Pancreas (tissue), 10 donors: ENCODE results near the gene CASP14. TPM values are rescaled to one million over a fixed set of nuclear protein-coding genes. Genes with fewer than 3 reads are reported as not detected.

Source experiments
- ATAC-seq, 4 donors: fragments of 200-7000 bp; cut with Tn5 transposase; one replicate each; pipeline versions ENCODE4 v1.8.0 to v1.9.1; 2020; ENCODE audit warnings: mild to moderate bottlenecking in 4 of 4, moderate library complexity in 4 of 4
- DNase-seq, 6 donors: peaks; one replicate each; pipeline ENCODE4 v3.0.0-alpha.2; 2020
- FAIRE-seq: peaks from 2 replicates; lab custom pipeline; 2012; peaks lifted over from hg19 to GRCh38; lab: Jason Lieb, UNC
- H3K27ac ChIP-seq, 4 donors: fragments of 200-600 bp; sonication (generic); 1 replicate in 3 of 4; 2 replicates in 1 of 4; pipeline versions ENCODE4 v1.5.0 to v1.8.0; 2020
- H3K27me3 ChIP-seq, 4 donors: fragments of 200-600 bp; one replicate each; pipeline ENCODE4 v1.8.0; 2021
- H3K36me3 ChIP-seq, 3 donors: fragments of 200-600 bp; sonication (generic) in 1 of 3; one replicate each; pipeline versions ENCODE4 v1.5.0 to v1.8.0; 2020 to 2021
- H3K4me1 ChIP-seq, 3 donors: fragments of 200-600 bp; one replicate each; pipeline ENCODE4 v1.8.0; 2021
- H3K4me3 ChIP-seq, 4 donors: fragments of 200-600 bp; sonication (generic) in 2 of 4; one replicate each; pipeline versions ENCODE4 v1.5.0 to v1.8.0; 2020 to 2021
- H3K9me3 ChIP-seq, 4 donors: fragments of 200-600 bp; one replicate each; pipeline ENCODE4 v1.8.0; 2021
- WGBS, 2 donors: extraction: QIAGEN DNeasy Blood & Tissue Kit; methylation state at CpG; one replicate each; pipeline ENCODE4 v1.1.7; 2013; 5-methylcytosine and 5-hydroxymethylcytosine counted together
- intact Hi-C, 3 donors: fragments of 100-400 bp; cut with DNase I; formaldehyde crosslinking; loops; one replicate each; pipeline versions ENCODE4 v1.11.1 to v1.14.2; 2022
- polyA plus RNA-seq, 2 donors: library from polyadenylated mRNA; stranded (reverse); fragments of 200-250 nt; gene quantifications; one replicate each; pipeline ENCODE4 v1.2.3, GENCODE V29; 2013
- total RNA-seq, 6 donors: library from RNA; stranded (reverse); fragmentation: NEBNext Ultra II Directional in 4 of 6; extraction: Animal tissue kit (Norgen Biotek cat#: 25700) in 4 of 6; gene quantifications; one replicate each; pipeline versions ENCODE4 v1.2.1 to v1.2.4, GENCODE V29; 2021 to 2023
- TF ChIP-seq, protein P1 (sequence below), 4 donors: fragments of 200-600 bp; sonication (generic) in 3 of 4; IDR thresholded peaks; one replicate each; pipeline versions ENCODE4 v1.5.0 to v1.8.0; 2021; ENCODE audit warnings: antibody characterized with exemption in 4 of 4
- donor health status: healthy with polysubstance abuse.
- donor health status: DM: no; HTN: no; CAD: no; lungs with moderate emphysema.
- donor health status: DM: no; HTN: no; CAD: no.
- donor health status: control.
- donor health status: control.
- donor health status: Bipolar disorder and iron deficiency.
- donor health status: DM: yes; HTN: yes; CAD: no.
- donor health status: DM: no; HTN: no; CAD: no.
- donor health status: DM: no; HTN: no; CAD: no.
- donor health status: DM: yes; HTN: yes; CAD: no.

Gene CASP14, protein sequence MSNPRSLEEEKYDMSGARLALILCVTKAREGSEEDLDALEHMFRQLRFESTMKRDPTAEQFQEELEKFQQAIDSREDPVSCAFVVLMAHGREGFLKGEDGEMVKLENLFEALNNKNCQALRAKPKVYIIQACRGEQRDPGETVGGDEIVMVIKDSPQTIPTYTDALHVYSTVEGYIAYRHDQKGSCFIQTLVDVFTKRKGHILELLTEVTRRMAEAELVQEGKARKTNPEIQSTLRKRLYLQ
- total RNA-seq (under 1 TPM in 3 of 6 donors, not detected in 3; 0.14 to 0.25 (median 0.14) TPM), polyA plus RNA-seq (under 1 TPM; 0.04 to 0.73 TPM)

DNA sequence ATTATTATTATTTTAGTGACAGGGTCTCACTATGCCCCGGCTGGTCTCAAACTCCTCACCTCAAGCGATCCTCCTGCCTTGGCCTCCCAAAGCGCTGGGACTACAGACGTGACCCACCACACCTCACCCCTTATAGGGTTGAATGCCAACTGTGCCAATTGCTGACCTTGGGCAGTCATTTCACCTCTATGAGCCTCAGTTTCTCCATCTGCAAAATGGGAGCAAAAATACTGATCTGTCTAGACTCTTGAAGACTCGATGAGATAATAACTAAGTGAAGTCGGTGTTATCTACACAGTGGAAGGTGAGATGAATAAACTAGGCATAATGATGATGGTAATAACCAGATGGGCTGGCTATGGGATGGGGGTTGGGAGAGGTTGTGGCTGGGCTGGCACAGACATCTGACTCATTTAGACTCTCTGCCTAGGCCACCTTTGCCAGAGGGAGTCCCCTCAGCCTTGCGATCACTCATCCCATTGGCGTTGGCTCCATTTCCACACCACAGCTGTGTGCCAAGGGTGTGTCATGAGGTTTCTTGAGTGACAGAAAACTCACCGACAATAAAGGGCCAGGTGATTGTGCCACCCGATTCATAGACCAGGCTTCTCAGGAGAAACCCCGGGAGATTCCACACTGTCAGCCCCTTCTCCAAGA is at the start of gene CASP14:
Gene CASP14, plus strand, starts transcription at position 596 of the 657 bp plus-strand sequence. CDS start 2,772 bp downstream, outside the sequence.
- peak in 3 of 4 donors; percentile 44 to 46 (median 44) for ATAC-seq
- Histone ChIP-seq H3K4me3 (no peak within 1 kb of the TSS), H3K36me3 (no peaks in the 10 kb centered on the region), H3K4me1 (no peaks in the 10 kb centered on the region), H3K27ac (no peak within 1 kb of the TSS), H3K27me3 (no peaks in the 10 kb centered on the region), H3K9me3 (no peaks in the 10 kb centered on the region)
- FAIRE-seq, result no peak
- 63 to 66% methylated on average over 11 of the region's 11 CpGs for WGBS, 2 donors
- intact Hi-C loops, result no loop called here
- TF ChIP-seq, protein P1, sequence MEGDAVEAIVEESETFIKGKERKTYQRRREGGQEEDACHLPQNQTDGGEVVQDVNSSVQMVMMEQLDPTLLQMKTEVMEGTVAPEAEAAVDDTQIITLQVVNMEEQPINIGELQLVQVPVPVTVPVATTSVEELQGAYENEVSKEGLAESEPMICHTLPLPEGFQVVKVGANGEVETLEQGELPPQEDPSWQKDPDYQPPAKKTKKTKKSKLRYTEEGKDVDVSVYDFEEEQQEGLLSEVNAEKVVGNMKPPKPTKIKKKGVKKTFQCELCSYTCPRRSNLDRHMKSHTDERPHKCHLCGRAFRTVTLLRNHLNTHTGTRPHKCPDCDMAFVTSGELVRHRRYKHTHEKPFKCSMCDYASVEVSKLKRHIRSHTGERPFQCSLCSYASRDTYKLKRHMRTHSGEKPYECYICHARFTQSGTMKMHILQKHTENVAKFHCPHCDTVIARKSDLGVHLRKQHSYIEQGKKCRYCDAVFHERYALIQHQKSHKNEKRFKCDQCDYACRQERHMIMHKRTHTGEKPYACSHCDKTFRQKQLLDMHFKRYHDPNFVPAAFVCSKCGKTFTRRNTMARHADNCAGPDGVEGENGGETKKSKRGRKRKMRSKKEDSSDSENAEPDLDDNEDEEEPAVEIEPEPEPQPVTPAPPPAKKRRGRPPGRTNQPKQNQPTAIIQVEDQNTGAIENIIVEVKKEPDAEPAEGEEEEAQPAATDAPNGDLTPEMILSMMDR (IDR thresholded peaks at IDR 0.05), result no peak
- peak in 2 of 6 donors; percentile 37 to 43 for DNase-seq

DNA sequence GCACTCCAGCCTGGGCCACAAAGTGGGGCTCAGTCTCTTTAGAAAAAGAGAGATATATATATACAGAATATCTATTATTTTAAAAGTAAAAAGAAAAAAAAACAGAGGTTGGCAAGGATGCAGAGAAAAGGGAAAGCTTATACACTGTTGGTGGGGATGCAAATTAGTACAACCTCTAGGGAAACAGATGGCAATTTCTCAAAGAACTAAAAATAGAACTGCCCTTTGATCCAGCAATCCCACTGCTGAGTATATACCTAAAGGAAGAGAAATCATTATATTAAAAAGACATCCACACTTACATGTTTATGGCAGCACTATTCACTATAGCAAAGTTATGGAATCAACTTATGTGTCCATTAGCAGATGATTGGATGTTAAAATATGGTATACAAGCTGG is 41.0 kb upstream of the CASP14 start:
- FAIRE-seq, result no peak

DNA sequence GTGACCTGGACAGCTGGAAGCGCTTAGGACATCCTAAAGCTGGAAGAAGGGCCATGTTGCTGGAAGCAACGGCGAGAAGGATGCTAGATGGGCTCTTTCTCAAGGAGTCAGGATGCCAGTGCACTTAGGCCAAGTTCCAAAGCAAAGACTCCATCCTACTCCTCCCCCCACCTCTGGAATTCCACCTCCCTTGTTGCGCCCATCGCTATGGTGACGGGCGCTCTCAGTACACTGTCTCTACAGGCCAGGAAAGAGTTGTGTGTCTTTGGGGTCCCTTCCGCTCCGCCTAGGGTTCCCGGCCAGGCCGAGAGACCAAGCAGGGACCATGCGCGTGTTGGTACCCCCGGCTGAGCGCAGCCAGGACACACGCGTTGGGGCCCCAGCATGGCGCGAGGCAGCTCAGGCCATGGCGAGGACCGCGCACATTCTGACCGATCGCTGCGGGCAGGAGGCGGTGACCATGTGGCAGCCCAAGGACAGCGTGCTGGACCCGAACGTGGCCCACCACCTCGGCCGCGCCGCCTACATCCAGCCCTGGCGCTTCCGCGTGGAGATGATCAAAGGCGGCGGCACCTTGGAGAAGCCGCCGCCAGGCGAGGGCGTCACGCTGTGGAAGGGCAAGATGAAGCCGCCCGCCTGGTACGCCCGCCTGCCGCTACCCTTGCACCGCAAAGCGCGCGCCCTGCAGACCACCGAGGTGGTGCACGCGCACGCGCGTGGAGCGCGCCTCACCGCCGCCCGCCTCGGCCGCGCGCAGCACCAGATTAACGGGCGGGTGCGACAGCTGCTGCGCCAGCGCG is 38.6 kb upstream of the CASP14 start:
- Histone ChIP-seq H3K36me3 (no peaks in the 10 kb centered on the region), H3K27ac (no peak overlapping the region), H3K27me3 (no peaks in the 10 kb centered on the region), H3K4me1 (peaks cover 0 to 5% (median 0%) of the 10 kb centered on the region in 3 donors), H3K9me3 (no peaks in the 10 kb centered on the region), H3K4me3 (no peak overlapping the region)
- intact Hi-C loops, result no loop called here
- ATAC-seq (no peak), FAIRE-seq (no peak), DNase-seq (no peak)
- TF ChIP-seq, protein P1 (IDR thresholded peaks at IDR 0.05), result no peak
- WGBS, 2 donors, result 20 to 26% methylated on average over 67 to 73 of the region's 73 CpGs

More for the DNA sequence above, 41.0 kb upstream of the CASP14 start:
- H3K27me3 ChIP-seq, result no peaks in the 10 kb centered on the region
- intact Hi-C loops, result no loop called here
- H3K9me3 ChIP-seq, result no peaks in the 10 kb centered on the region
- no peaks in the 10 kb centered on the region for H3K36me3 ChIP-seq
- DNase-seq, result no peak
- peaks cover 0 to 5% (median 0%) of the 10 kb centered on the region in 3 donors for H3K4me1 ChIP-seq
- no peak overlapping the region for H3K4me3 ChIP-seq
- peak; percentile 70 to 89 (median 80) for ATAC-seq
- no peak overlapping the region for H3K27ac ChIP-seq
- TF ChIP-seq, protein P1 (IDR thresholded peaks at IDR 0.05), result no peak

DNA sequence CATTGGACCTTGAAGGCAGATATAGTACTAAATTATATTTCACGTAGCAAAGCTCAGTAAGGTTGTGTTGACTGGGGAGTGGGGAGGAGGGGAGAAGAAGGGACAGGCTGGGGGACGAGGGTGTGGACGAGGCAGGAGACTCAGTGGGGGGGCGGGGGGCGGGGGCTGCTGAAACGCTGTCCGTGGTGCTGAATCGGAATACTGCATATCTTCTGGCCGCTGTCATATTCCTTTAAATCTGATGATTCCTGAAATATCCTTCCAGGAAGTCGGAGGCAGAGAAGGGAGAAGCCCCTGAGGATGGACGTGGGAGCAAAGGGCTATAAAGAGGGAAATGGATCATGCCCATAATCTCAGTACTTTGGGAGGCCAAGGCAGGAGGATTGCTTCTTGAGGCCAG is 34.7 kb upstream of the CASP14 start:
- ATAC-seq (no peak), DNase-seq (no peak), FAIRE-seq (no peak)
- Histone ChIP-seq H3K4me1 (no peaks in the 10 kb centered on the region), H3K27me3 (no peaks in the 10 kb centered on the region), H3K9me3 (no peaks in the 10 kb centered on the region), H3K27ac (no peak overlapping the region), H3K4me3 (no peak overlapping the region), H3K36me3 (no peaks in the 10 kb centered on the region)
- intact Hi-C loops, result no loop called here
- WGBS, 2 donors, result 12% methylated on average over 11 of the region's 11 CpGs
- TF ChIP-seq, protein P1 (IDR thresholded peaks at IDR 0.05), result no peak
